KMS-11 (cell line): ENCODE measurements around the gene DCST2.

Experiments
- H2AFZ ChIP-seq: fragments of 200-600 bp; sonication (generic); 2 replicates; pipeline ENCODE4 v1.6.1; 2016; ENCODE audit warnings: antibody characterized with exemption, mixed run types, low read depth
- H3K27ac ChIP-seq: fragments of 200-600 bp; sonication (generic); 2 replicates; pipeline ENCODE4 v1.6.1; 2016; ENCODE audit warnings: mild to moderate bottlenecking, mixed run types
- H3K27me3 ChIP-seq: fragments of 200-600 bp; sonication (generic); 2 replicates; pipeline ENCODE4 v1.6.1; 2017; ENCODE audit warnings: mild to moderate bottlenecking, low read depth, mixed run types, moderate library complexity; ENCODE audit not compliant: insufficient read depth
- H3K36me3 ChIP-seq: fragments of 200-600 bp; sonication (generic); 2 replicates; pipeline ENCODE4 v1.6.1; 2017; ENCODE audit warnings: mild to moderate bottlenecking, mixed run types; ENCODE audit not compliant: insufficient read depth
- H3K4me1 ChIP-seq: fragments of 200-600 bp; sonication (generic); 2 replicates; pipeline ENCODE4 v1.6.1; 2016; ENCODE audit warnings: mild to moderate bottlenecking, low read depth, mixed run types; ENCODE audit not compliant: poor library complexity, severe bottlenecking
- H3K4me2 ChIP-seq: fragments of 200-600 bp; sonication (generic); 2 replicates; pipeline ENCODE4 v1.7.0; 2016; ENCODE audit warnings: mild to moderate bottlenecking, mixed run types
- H3K4me3 ChIP-seq: fragments of 200-600 bp; sonication (generic); IDR thresholded peaks from 2 replicates; pipeline ENCODE4 v1.6.1; 2017; ENCODE audit warnings: low read depth, low read length, mixed read lengths; ENCODE audit not compliant: insufficient read depth
- H3K79me2 ChIP-seq: fragments of 200-600 bp; sonication (generic); 2 replicates; pipeline ENCODE4 v1.6.1; 2016; ENCODE audit warnings: low read depth, mixed run types; ENCODE audit not compliant: insufficient read depth
- H3K9ac ChIP-seq: fragments of 200-600 bp; sonication (generic); 2 replicates; pipeline ENCODE4 v1.6.1; 2016; ENCODE audit warnings: mild to moderate bottlenecking, mixed run types
- H4K20me1 ChIP-seq: fragments of 200-600 bp; sonication (generic); 2 replicates; pipeline ENCODE4 v1.6.1; 2016; ENCODE audit warnings: mild to moderate bottlenecking, mixed run types; ENCODE audit not compliant: insufficient read depth
- CTCF ChIP-seq: fragments of 200-600 bp; sonication (generic); conservative IDR thresholded peaks from 2 replicates; pipeline ENCODE4 v1.6.1; 2017; ENCODE audit warnings: low read depth, mild to moderate bottlenecking, antibody characterized with exemption, low read length, moderate library complexity, mixed read lengths

Gene DCST2

DNA sequence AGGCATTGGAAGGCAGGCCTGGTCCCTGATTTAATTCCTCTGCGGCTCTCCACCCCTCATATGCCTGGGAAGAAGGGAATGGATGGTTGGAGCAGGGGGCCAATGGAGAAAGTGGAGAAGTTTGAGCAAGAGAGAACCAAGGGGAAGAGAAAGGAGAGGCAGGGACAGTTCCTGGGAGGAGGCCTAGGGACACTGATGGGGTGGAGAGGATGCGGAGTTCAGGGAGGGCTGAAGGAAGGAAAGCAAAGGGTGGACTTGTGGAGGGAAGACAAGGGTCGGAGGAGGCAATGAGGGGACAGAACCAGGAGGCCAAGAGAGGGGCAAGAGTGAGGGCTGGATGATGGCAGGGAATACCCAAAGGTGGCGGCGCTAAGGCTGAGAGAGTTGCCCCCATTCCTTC lies 23.8 kb downstream of the DCST2 start:
- Histone ChIP-seq H3K4me1 (peaks cover 27% of the 10 kb centered on the region), H4K20me1 (no peaks in the 10 kb centered on the region), H3K79me2 (peaks cover 39% of the 10 kb centered on the region), H3K4me3 (no peak overlapping the region), H3K36me3 (no peaks in the 10 kb centered on the region; the same call in 1 of the 2 replicates), H3K4me2 (no peak overlapping the region), H3K27ac (no peak overlapping the region), H3K27me3 (no peaks in the 10 kb centered on the region), H2AFZ (no peak overlapping the region), H3K9ac (no peak overlapping the region)
- no peak for TF ChIP-seq CTCF

GRCh38 chr1:155009221-155009711 lies 24.3 kb downstream of the DCST2 start:
- Histone ChIP-seq H3K4me3 (no peak overlapping the region), H3K4me1 (peaks cover 31% of the 10 kb centered on the region), H3K9ac (no peak overlapping the region), H3K4me2 (no peak overlapping the region), H4K20me1 (no peaks in the 10 kb centered on the region), H3K36me3 (no peaks in the 10 kb centered on the region; the same call in 1 of the 2 replicates), H2AFZ (no peak overlapping the region), H3K27ac (no peak overlapping the region), H3K27me3 (no peaks in the 10 kb centered on the region), H3K79me2 (peaks cover 43% of the 10 kb centered on the region)
- no peak for TF ChIP-seq CTCF

DNA sequence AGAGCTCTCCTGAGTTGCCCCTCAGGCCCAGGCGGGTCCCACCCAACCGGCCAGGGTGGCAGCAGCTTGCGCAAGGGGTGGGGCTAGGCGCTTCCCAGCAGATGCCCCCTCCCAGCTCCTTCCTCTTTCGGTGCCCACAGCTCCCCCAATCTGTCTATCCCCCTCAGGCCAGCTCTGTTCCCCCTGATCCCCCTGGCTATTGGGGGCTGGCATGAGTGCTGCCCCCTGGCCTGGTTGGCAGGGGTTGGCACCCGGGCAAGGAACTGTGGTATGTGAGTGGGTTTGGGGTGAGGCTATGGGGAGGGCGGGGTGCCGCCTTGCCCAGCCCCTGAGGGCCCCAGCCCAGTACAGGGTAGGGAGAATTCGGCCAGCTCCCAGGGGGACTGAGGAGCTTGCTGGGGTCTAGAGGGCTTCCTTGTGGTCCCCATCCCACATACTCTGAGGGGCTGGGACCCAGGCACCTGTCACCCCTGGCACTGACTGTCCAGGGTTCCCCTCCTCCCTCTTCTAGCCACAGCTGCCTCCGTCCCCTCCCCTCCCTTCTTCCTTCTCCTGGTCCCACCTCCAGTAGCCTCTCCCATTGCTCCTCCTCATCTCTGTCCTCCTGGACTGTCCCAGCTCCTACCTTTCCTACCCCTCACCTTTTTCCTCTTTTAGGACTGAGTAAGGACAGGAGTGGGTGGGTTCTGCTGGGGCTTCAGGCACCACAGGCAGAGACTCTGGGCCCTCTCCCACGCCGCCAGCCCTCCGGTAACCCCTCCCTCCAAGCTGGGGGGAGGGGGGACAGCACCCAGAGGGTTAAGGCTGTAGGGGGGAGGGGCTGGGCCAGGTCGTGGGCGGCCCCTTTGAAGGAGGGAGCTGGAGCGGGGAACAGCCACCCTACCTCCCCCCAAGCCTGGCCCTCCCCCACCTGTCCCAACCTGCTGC lies 25.3 kb downstream of the DCST2 start:
- Histone ChIP-seq H3K79me2 (peaks cover 53% of the 10 kb centered on the region), H2AFZ (no peak overlapping the region), H3K27me3 (no peaks in the 10 kb centered on the region), H3K27ac (no peak overlapping the region), H4K20me1 (no peaks in the 10 kb centered on the region), H3K36me3 (no peaks in the 10 kb centered on the region; the same call in 1 of the 2 replicates), H3K4me3 (no peak overlapping the region), H3K4me2 (no peak overlapping the region), H3K4me1 (peaks cover 34% of the 10 kb centered on the region), H3K9ac (no peak overlapping the region)
- TF ChIP-seq CTCF, result no peak

DNA sequence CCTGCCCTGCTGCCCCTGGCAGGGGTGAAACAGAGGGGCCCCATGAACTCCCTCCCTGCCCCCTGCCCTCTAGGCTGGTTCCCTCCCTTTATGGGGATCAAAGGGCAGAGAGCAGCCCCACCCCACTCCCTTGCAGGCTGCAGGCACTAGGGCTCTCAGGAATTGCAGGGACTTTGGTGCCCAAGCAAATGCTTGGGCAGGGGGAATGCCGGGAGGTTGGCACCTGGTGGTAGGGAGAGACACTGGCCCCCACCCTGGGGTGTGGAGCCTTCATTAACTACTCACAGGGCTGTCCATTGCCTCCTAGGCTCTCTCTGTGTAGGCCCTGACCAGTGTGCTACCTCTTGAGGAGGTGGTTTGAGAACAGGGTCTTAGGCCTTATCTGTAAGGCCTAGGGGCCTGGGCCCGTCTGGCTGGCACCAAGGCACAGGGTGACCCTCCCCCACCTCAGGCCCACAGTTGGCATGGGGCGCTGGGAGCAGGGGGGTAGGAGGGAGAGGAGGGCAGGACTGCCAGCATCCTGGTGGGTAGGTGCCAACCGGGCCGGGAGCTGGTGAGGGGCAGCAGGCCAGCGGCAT lies 26.2 kb downstream of the DCST2 start:
- Histone ChIP-seq H3K4me3 (peak overlapping the region; percentile 33), H3K36me3 (no peaks in the 10 kb centered on the region; the same call in 1 of the 2 replicates), H3K9ac (no peak overlapping the region), H3K4me1 (peaks cover 34% of the 10 kb centered on the region), H3K27me3 (no peaks in the 10 kb centered on the region), H3K27ac (no peak overlapping the region), H3K79me2 (peaks cover 60% of the 10 kb centered on the region), H3K4me2 (no peak overlapping the region; the same call in 1 of the 2 replicates), H4K20me1 (no peaks in the 10 kb centered on the region), H2AFZ (no peak overlapping the region)
- no peak for TF ChIP-seq CTCF
